HepG2 (cell line): ENCODE data around the gene MYO5B.

Experiments used
- ATRX ChIP-seq: sonication (generic); formaldehyde crosslinking; IDR thresholded peaks from 2 replicates; pipeline ENCODE4 v1.4.0; 2020; ENCODE audit warnings: missing genetic modification reagents, borderline replicate concordance
- BHLHE40 ChIP-seq: IDR thresholded peaks from 2 replicates; pipeline ENCODE4 v1.6.1; 2011; ENCODE audit warnings: low read length, improper control_type of control experiment
- CEBPB ChIP-seq: IDR thresholded peaks from 2 replicates; pipeline ENCODE4 v1.6.1; 2011; ENCODE audit warnings: low read depth, low read length, improper control_type of control experiment, borderline replicate concordance
- FOSL1 ChIP-seq: sonication (generic); formaldehyde crosslinking; IDR thresholded peaks from 2 replicates; pipeline ENCODE4 v1.9.0; 2021; ENCODE audit warnings: missing genetic modification reagents, borderline replicate concordance
- FOXK2 ChIP-seq: fragments of 450-650 bp; IDR thresholded peaks from 2 replicates; pipeline ENCODE4 v1.6.1; 2016
- HDAC1 ChIP-seq: sonication (generic); formaldehyde crosslinking; IDR thresholded peaks from 2 replicates; pipeline ENCODE4 v1.5.1; 2020; ENCODE audit warnings: mild to moderate bottlenecking, missing genetic modification reagents
- KDM1A ChIP-seq: IDR thresholded peaks from 2 replicates; pipeline ENCODE4 v1.6.1; 2016; ENCODE audit warnings: missing compliant biosample characterization
- MAFF ChIP-seq: IDR thresholded peaks from 2 replicates; pipeline ENCODE4 v1.6.1; 2011; ENCODE audit warnings: low read depth, low read length, improper control_type of control experiment
- MAX ChIP-seq: IDR thresholded peaks from 2 replicates; pipeline ENCODE4 v1.6.1; 2012; ENCODE audit warnings: inconsistent platforms
- RBM39 ChIP-seq: fragments of 200-400 bp; formaldehyde crosslinking; IDR thresholded peaks from one replicate; pipeline ENCODE4 v1.6.1; 2018; ENCODE audit warnings: antibody characterized with exemption, mild to moderate bottlenecking, low read depth, low read length; ENCODE audit not compliant: poor library complexity, severe bottlenecking
- SIN3A ChIP-seq: IDR thresholded peaks from 2 replicates; pipeline ENCODE4 v1.6.1; 2011; ENCODE audit warnings: low read depth, mild to moderate bottlenecking, control low read depth, low read length, borderline replicate concordance
- SRY ChIP-seq: sonication (generic); formaldehyde crosslinking; IDR thresholded peaks from 2 replicates; pipeline ENCODE4 v1.8.0; 2022; ENCODE audit warnings: mild to moderate bottlenecking, missing genetic modification reagents
- ZNF501 ChIP-seq: sonication (generic); formaldehyde crosslinking; IDR thresholded peaks from 2 replicates; pipeline ENCODE4 v1.5.1; 2020; ENCODE audit warnings: mild to moderate bottlenecking, moderate library complexity, missing genetic modification reagents

- no peak for TF ChIP-seq MAFF
- no peak for TF ChIP-seq MAX
- TF ChIP-seq ATRX = no peak
- no peak for TF ChIP-seq KDM1A (CRISPR knock-in tag)
- TF ChIP-seq BHLHE40 = no peak
- no peak for TF ChIP-seq ZNF501 (CRISPR knock-in tag)
- TF ChIP-seq RBM39 = no peak
- TF ChIP-seq SIN3A = no peak
- no peak for TF ChIP-seq HDAC1 (CRISPR knock-in tag)
- no peak for TF ChIP-seq SRY (CRISPR knock-in tag)
- TF ChIP-seq FOXK2 = no peak
- no peak for TF ChIP-seq CEBPB
- no peak for TF ChIP-seq FOSL1
These were observed 263.8 kb downstream of the MYO5B start for GRCh38 chr18:49931179-49931578.
